Activated T-helper 2 cell treated with anti-CD3 and anti-CD28 coated beads, Interferon-gamma antibody, Interleukin-2, Interleukin-4, amounts not matched to agents 10 μg/mL and 5 μg/mL and 100 μg/mL, durations not matched to agents 14 hours and 24 hours and 36 hours (primary cell): ENCODE results near the gene SSC4D. TPM values are rescaled to one million over a fixed set of nuclear protein-coding genes. Genes with fewer than 3 reads are reported as not detected.
A peak's percentile ranks its signal among the peaks of the same experiment; 100 is the strongest.

Experiments
- DNase-seq: peaks from one replicate; pipeline ENCODE4 v3.0.0; 2021; ENCODE audit warnings: low spot score
- H3K27ac Mint-ChIP-seq: one replicate; pipeline ENCODE4 v1.8.0; 2021; ENCODE audit warnings: mixed read lengths
- H3K27me3 Mint-ChIP-seq: one replicate; pipeline ENCODE4 v1.8.0; 2021; ENCODE audit warnings: low read depth, mixed read lengths
- H3K36me3 Mint-ChIP-seq: one replicate; pipeline ENCODE4 v1.8.0; 2021; ENCODE audit warnings: low read depth, mixed read lengths
- H3K4me1 Mint-ChIP-seq: one replicate; pipeline ENCODE4 v1.8.0; 2021; ENCODE audit warnings: low read depth, mixed read lengths
- H3K4me3 Mint-ChIP-seq: one replicate; pipeline ENCODE4 v1.8.0; 2021; ENCODE audit warnings: low read depth, mild to moderate bottlenecking, moderate library complexity, mixed read lengths
- H3K9me3 Mint-ChIP-seq: one replicate; pipeline ENCODE4 v1.8.0; 2021; ENCODE audit warnings: mixed read lengths
- intact Hi-C: fragments of 100-400 bp; cut with micrococcal nuclease; formaldehyde crosslinking; loops from one replicate; pipeline ENCODE4 v1.15.1; 2023
- total RNA-seq: library from RNA; stranded (reverse); gene quantifications from 2 replicates; pipeline ENCODE4 v1.2.3, GENCODE V29; 2022

SSC4D gene
- total RNA-seq, 1 donor from 2014 or later = 0.78 TPM

GRCh38 chr7:76354516-76354915, 55.0 kb downstream of the SSC4D start:
- no peak overlapping the region for H3K27ac Mint-ChIP-seq
- no peaks in the 10 kb centered on the region for H3K9me3 Mint-ChIP-seq
- intact Hi-C loops = no loop called here
- H3K36me3 Mint-ChIP-seq = peaks cover 70% of the 10 kb centered on the region
- no peak for DNase-seq
- H3K27me3 Mint-ChIP-seq = no peaks in the 10 kb centered on the region
- peaks cover 49% of the 10 kb centered on the region for H3K4me1 Mint-ChIP-seq
- H3K4me3 Mint-ChIP-seq = no peak overlapping the region

- Mint-ChIP-seq H3K4me1 (peaks cover 50% of the 10 kb centered on the region), H3K27me3 (no peaks in the 10 kb centered on the region), H3K27ac (no peak overlapping the region), H3K4me3 (no peak overlapping the region), H3K36me3 (peaks cover 75% of the 10 kb centered on the region), H3K9me3 (no peaks in the 10 kb centered on the region)
- intact Hi-C loops = no loop called here
- DNase-seq = no peak
Measured at GRCh38 chr7:76353744-76354143, 55.8 kb downstream of the SSC4D start.

- intact Hi-C loops = no loop called here
- peaks cover 74% of the 10 kb centered on the region for H3K36me3 Mint-ChIP-seq
- no peak overlapping the region for H3K4me3 Mint-ChIP-seq
- H3K9me3 Mint-ChIP-seq = no peaks in the 10 kb centered on the region
- H3K27ac Mint-ChIP-seq = no peak overlapping the region
- DNase-seq = no peak
- no peaks in the 10 kb centered on the region for H3K27me3 Mint-ChIP-seq
- peaks cover 51% of the 10 kb centered on the region for H3K4me1 Mint-ChIP-seq
Measured at GRCh38 chr7:76352193-76352592, 57.3 kb downstream of the SSC4D start.

- Mint-ChIP-seq H3K4me3 (no peak overlapping the region), H3K27me3 (no peaks in the 10 kb centered on the region), H3K36me3 (peaks cover 76% of the 10 kb centered on the region), H3K9me3 (no peaks in the 10 kb centered on the region), H3K4me1 (peaks cover 55% of the 10 kb centered on the region), H3K27ac (peak overlapping the region; percentile 57)
- no peak for DNase-seq
- intact Hi-C loops = no loop called here
Measured at GRCh38 chr7:76351372-76351771, 58.1 kb downstream of the SSC4D start.

- H3K4me3 Mint-ChIP-seq = no peak overlapping the region
- intact Hi-C loops = no loop called here
- peaks cover 73% of the 10 kb centered on the region for H3K36me3 Mint-ChIP-seq
- DNase-seq = no peak
- H3K27me3 Mint-ChIP-seq = no peaks in the 10 kb centered on the region
- no peak overlapping the region for H3K27ac Mint-ChIP-seq
- H3K4me1 Mint-ChIP-seq = peaks cover 45% of the 10 kb centered on the region
- no peaks in the 10 kb centered on the region for H3K9me3 Mint-ChIP-seq
Measured at GRCh38 chr7:76349313-76349885, 60.1 kb downstream of the SSC4D start.

GRCh38 chr7:76347710-76348109, 61.8 kb downstream of the SSC4D start:
- Mint-ChIP-seq H3K4me3 (peak overlapping the region; percentile 28), H3K27ac (peak overlapping the region; percentile 75), H3K27me3 (no peaks in the 10 kb centered on the region), H3K4me1 (peaks cover 51% of the 10 kb centered on the region), H3K36me3 (peaks cover 77% of the 10 kb centered on the region), H3K9me3 (no peaks in the 10 kb centered on the region)
- intact Hi-C loops = no loop called here
- no peak for DNase-seq

GRCh38 chr7:76346778-76347177, 62.7 kb downstream of the SSC4D start:
- Mint-ChIP-seq H3K27me3 (no peaks in the 10 kb centered on the region), H3K4me3 (no peak overlapping the region), H3K36me3 (peaks cover 81% of the 10 kb centered on the region)

GRCh38 chr7:76346097-76346496, 63.4 kb downstream of the SSC4D start:
- no peak overlapping the region for H3K27ac Mint-ChIP-seq
- H3K9me3 Mint-ChIP-seq = no peaks in the 10 kb centered on the region
- intact Hi-C loops = no loop called here
- H3K36me3 Mint-ChIP-seq = peaks cover 79% of the 10 kb centered on the region
- DNase-seq = no peak
- H3K4me3 Mint-ChIP-seq = no peak overlapping the region
- peaks cover 51% of the 10 kb centered on the region for H3K4me1 Mint-ChIP-seq
- H3K27me3 Mint-ChIP-seq = no peaks in the 10 kb centered on the region

More at GRCh38 chr7:76346778-76347177, 62.7 kb downstream of the SSC4D start:
- Mint-ChIP-seq H3K9me3 (no peaks in the 10 kb centered on the region), H3K4me1 (peaks cover 52% of the 10 kb centered on the region), H3K27ac (peak overlapping the region; percentile 54)
- intact Hi-C loops = no loop called here
- no peak for DNase-seq

GRCh38 chr7:76343931-76344321, 65.6 kb downstream of the SSC4D start:
- DNase-seq = no peak
- Mint-ChIP-seq H3K27me3 (no peaks in the 10 kb centered on the region), H3K36me3 (peaks cover 73% of the 10 kb centered on the region), H3K4me3 (no peak overlapping the region), H3K4me1 (peaks cover 54% of the 10 kb centered on the region), H3K27ac (peak overlapping the region; percentile 10), H3K9me3 (no peaks in the 10 kb centered on the region)
- intact Hi-C loops = loop anchor here (2.0 kb wide), 1 partner anchor 15 kb away; the partner anchor contains the start of gene YWHAG

GRCh38 chr7:76343294-76343930, 66.1 kb downstream of the SSC4D start:
- no peak for DNase-seq
- Mint-ChIP-seq H3K27me3 (no peaks in the 10 kb centered on the region), H3K4me1 (peaks cover 56% of the 10 kb centered on the region), H3K27ac (peak overlapping the region; percentile 10), H3K9me3 (no peaks in the 10 kb centered on the region), H3K36me3 (peaks cover 78% of the 10 kb centered on the region), H3K4me3 (no peak overlapping the region)
- intact Hi-C loops = loop anchor here (2.0 kb wide), 1 partner anchor 15 kb away; the partner anchor contains the start of gene YWHAG

- H3K4me1 Mint-ChIP-seq = peaks cover 51% of the 10 kb centered on the region
- no peak for DNase-seq
- peaks cover 81% of the 10 kb centered on the region for H3K36me3 Mint-ChIP-seq
- H3K4me3 Mint-ChIP-seq = no peak overlapping the region
- peak overlapping the region; percentile 16 for H3K27ac Mint-ChIP-seq
- intact Hi-C loops = loop anchor here (2.0 kb wide), 1 partner anchor 17 kb away; the partner anchor contains the start of gene YWHAG
- no peaks in the 10 kb centered on the region for H3K27me3 Mint-ChIP-seq
- H3K9me3 Mint-ChIP-seq = no peaks in the 10 kb centered on the region
Measured at GRCh38 chr7:76342222-76342621, 67.3 kb downstream of the SSC4D start.

- peaks cover 39% of the 10 kb centered on the region for H3K4me1 Mint-ChIP-seq
- intact Hi-C loops = no loop called here
Measured at GRCh38 chr7:76340617-76341131, 68.8 kb downstream of the SSC4D start.

More at GRCh38 chr7:76340617-76341131, 68.8 kb downstream of the SSC4D start:
- no peaks in the 10 kb centered on the region for H3K9me3 Mint-ChIP-seq
- H3K27me3 Mint-ChIP-seq = no peaks in the 10 kb centered on the region
- no peak for DNase-seq
- no peak overlapping the region for H3K4me3 Mint-ChIP-seq
- peaks cover 71% of the 10 kb centered on the region for H3K36me3 Mint-ChIP-seq
- peak overlapping the region; percentile 55 for H3K27ac Mint-ChIP-seq
